ENCODE results near the gene TMEM135. TPM values are rescaled to one million over a fixed set of nuclear protein-coding genes. Genes with fewer than 3 reads are reported as not detected.
"Not testable (repeated sequence)": the region's sequence is repeated elsewhere in the genome, so short reads cannot be mapped to it uniquely, and the experiment has no call there.

The TMEM135 gene
- total RNA-seq (ENCODE audit: low replicate concordance): 22.7 and 30.0 TPM in 2 replicates

GRCh38 chr11:87037450-87038234 is at the start of gene TMEM135:
TMEM135 (plus strand) TSS chr11:87037934; CDS start chr11:87038046, 112 bp downstream.
- peak within 1 kb of the TSS; percentile 92 for H3K4me3 ChIP-seq (ENCODE audit: low read depth, low read length)
- no peak for TF ChIP-seq CTCF (IDR thresholded peaks at IDR 0.05; ENCODE audit: insufficient read depth, low read length)
- DNase-seq (ENCODE audit: low read depth): peak; percentile 88

- H3K4me3 ChIP-seq (ENCODE audit: low read depth, low read length): no peak overlapping the region
- TF ChIP-seq CTCF (IDR thresholded peaks at IDR 0.05; ENCODE audit: insufficient read depth, low read length): no peak
- no peak for DNase-seq (ENCODE audit: low read depth)
Observed at GRCh38 chr11:86988351-86988881, 49.3 kb upstream of the TMEM135 start.

GRCh38 chr11:86990031-86990430 is 47.7 kb upstream of the TMEM135 start:
- DNase-seq (ENCODE audit: low read depth): peak; percentile 30
- TF ChIP-seq CTCF (IDR thresholded peaks at IDR 0.05; ENCODE audit: insufficient read depth, low read length): no peak
- no peak overlapping the region for H3K4me3 ChIP-seq (ENCODE audit: low read depth, low read length)

GRCh38 chr11:86990515-86990914 is 47.2 kb upstream of the TMEM135 start:
- no peak overlapping the region for H3K4me3 ChIP-seq (ENCODE audit: low read depth, low read length)
- TF ChIP-seq CTCF (IDR thresholded peaks at IDR 0.05; ENCODE audit: insufficient read depth, low read length): no peak
- peak; percentile 74 for DNase-seq (ENCODE audit: low read depth)

- no peak for DNase-seq (ENCODE audit: low read depth)
- H3K4me3 ChIP-seq (ENCODE audit: low read depth, low read length): no peak overlapping the region
- no peak for TF ChIP-seq CTCF (IDR thresholded peaks at IDR 0.05; ENCODE audit: insufficient read depth, low read length)
Observed at GRCh38 chr11:86991341-86991740, 46.4 kb upstream of the TMEM135 start.

- not testable (repeated sequence) for DNase-seq (ENCODE audit: low read depth); H3K4me3 ChIP-seq (ENCODE audit: low read depth, low read length)
Observed at GRCh38 chr11:86992340-86992739, 45.4 kb upstream of the TMEM135 start.

GRCh38 chr11:86993031-86993430 is 44.7 kb upstream of the TMEM135 start:
- no peak for DNase-seq (ENCODE audit: low read depth)
- H3K4me3 ChIP-seq (ENCODE audit: low read depth, low read length): no peak overlapping the region
- no peak for TF ChIP-seq CTCF (IDR thresholded peaks at IDR 0.05; ENCODE audit: insufficient read depth, low read length)

Data from fibroblast of the aortic adventitia (primary cell).